HG03196 (cell line): ENCODE data around the gene MRPL28.
"Not testable (repeated sequence)": the region's sequence is repeated elsewhere in the genome, so short reads cannot be mapped to it uniquely, and the experiment has no call there.

Source experiments
- ATAC-seq: cut with Tn5 transposase; IDR thresholded peaks from one replicate; pipeline ENCODE4 v1.9.1; 2021; ENCODE audit not compliant: unreplicated experiment

Gene MRPL28

DNA sequence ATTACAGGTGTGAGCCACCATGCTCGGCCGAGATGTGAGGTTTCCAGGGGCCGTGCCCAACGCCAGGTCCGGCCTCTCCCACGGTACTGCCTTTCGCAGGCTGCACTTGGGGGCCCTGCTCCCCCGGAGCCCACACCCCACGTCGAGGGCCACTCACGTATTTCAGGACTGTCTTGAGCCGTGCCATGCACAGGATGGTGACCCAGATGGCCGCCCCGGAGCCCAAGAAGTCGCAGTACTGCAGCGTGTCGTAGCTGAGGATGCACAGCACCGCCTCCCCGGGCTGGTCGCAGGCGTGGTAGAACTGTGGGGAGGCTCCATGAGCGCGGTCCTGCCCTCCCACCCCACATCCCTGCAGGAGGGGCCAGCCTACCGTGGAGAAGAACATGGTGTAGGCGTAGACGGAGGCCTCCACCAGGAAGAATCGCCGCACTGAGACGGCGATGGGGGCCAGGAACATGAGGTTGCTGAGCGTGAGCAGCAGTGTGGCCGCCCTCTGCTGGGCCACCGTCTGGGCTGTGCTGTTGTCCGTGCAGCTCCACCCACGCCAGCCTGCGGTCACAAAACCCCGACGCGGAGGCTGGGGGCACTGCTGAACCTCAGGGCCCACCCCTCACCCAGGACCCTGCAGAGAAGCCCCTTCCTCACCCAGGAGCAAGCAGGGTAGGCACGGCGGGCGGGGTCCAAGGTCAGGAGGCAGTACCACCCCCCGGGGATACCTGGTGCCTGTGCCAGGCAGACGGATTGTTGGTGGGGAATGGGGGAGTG, 3.7 kb upstream of the MRPL28 start:
- ATAC-seq: no peak

- no peak for ATAC-seq
Measured at GRCh38 chr16:373020-373598, 2.8 kb upstream of the MRPL28 start.

DNA sequence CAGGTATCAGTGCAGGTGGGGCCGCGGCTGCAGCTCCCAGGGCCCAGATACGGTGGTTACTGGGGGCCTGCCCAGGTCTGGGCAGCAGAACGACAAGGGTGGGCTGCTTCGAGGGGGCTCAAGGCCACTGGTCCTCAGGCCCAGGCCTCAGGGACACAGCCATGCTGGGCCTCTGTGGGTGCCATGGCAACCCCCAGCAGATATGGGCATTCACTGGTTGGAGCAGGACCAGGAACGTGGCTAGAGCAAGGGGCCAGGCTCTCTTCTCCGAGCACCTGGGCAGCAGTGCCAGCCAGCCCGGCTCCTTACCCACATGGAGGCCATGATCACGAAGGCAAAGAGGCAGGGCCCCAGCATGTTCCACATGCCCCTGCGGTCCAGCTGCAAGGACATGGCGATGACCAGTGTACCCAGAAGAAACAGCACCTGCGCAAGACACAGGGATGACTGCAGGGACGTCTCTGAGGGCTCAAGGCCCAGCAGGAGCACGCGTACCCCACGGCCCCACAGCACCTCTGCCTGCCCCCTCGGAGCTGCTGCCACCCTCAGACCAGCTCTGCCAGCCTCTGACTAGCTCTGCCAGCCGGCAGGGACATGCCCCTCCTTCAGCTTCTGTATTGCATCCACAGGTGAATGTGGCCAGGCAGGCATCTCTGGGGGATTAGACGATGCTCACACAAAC, 2.1 kb upstream of the MRPL28 start:
- no peak for ATAC-seq

- no peak for ATAC-seq
Measured at GRCh38 chr16:371515-372301, 1.4 kb upstream of the MRPL28 start.

- no peak for ATAC-seq
Measured at GRCh38 chr16:370979-371514, 709 bp upstream of the MRPL28 start.

DNA sequence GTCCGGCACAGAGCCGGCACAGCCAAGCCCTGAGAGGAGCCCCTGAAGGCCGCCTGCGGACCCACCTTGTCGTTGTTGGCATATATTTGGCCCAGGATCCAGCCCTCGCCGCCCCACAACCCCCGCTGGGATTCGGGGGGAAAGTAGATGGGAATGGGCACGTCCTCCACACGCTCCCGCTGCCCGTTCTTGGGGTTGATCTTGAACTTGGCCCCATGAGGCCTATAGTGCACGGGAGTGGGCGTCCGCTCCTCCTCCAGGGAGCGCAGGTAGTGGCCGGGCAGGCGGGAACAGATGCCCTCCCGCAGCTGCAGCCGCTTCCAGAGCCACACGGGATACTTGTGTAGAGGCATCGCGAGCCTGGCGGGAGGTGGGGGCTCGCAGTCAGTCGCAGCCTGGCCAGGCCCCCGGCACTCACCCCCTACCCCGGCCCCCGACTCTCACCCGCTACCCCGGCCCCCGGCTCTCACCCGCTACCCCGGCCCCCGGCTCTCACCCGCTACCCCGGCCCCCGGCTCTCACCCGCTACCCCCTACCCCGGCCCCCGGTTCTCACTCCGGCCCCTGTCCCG, 387 bp downstream of the MRPL28 start:
- no peak for ATAC-seq

GRCh38 chr16:369275-369865, 968 bp downstream of the MRPL28 start:
- ATAC-seq: no peak

GRCh38 chr16:368388-369158, 1.8 kb downstream of the MRPL28 start:
- no peak for ATAC-seq

GRCh38 chr16:367333-367903, 2.9 kb downstream of the MRPL28 start:
- no peak for ATAC-seq

DNA sequence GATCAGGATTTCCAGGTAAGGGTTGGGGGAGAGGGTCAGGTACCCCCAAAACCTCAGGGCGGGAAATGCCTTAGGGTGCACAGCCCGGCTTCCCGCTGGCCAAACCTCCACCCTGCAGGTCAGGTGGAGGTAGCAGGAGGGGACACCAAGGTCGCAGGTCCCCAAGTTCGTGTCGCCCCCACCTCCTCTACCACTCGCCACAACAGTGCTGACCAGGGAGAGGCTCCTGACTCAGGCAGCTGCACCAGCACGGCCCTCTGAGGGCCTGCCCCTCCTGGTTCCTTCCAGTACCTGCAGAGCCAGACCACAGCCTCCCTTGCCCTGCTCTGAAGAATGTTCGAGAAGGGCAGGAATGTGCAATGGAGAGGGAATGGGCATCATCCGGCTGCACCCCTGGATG, 3.9 kb downstream of the MRPL28 start:
- ATAC-seq: no peak

DNA sequence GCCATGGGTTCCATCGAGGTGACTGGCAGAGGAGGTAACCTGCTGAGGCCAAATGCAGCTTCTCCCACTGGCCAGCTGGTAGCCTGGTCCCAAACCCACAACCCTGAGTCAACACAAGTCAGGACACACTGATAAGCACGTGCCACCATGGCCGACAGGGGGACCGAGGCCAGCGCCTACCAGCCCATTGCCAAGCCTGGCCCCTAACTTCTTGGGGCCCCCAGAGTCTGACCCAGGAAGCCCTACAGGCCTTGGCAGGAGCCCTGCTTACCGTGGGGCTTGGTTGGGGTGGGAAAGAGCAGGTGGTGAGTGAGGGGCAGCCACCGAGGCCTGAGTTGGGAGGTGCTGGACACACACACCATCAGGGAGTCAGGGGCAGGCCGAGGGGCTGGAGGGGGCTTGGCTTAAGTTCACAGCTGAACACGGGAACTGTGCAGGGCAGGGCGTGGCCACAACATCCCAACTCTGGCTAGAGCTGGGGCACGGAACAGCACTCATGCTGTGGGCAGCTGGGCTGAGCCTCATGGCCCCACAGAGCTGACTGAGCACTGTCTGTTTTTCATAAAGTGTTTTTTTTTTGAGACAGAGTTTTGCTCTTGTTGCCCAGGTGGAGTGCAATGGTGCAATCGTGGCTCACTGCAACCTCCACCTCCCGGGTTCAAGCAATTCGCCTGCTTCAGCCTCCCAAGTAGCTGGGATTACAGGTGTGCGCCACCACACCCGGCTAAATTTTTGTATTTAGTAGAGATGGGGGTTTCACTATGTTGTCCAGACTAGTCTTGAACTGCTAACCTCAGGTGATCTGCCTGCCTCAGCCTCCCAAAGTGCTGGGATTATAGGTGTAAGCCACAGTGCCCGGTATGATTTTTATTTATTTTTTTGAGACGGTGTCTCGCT, 5.5 kb downstream of the MRPL28 start:
- no peak for ATAC-seq

DNA sequence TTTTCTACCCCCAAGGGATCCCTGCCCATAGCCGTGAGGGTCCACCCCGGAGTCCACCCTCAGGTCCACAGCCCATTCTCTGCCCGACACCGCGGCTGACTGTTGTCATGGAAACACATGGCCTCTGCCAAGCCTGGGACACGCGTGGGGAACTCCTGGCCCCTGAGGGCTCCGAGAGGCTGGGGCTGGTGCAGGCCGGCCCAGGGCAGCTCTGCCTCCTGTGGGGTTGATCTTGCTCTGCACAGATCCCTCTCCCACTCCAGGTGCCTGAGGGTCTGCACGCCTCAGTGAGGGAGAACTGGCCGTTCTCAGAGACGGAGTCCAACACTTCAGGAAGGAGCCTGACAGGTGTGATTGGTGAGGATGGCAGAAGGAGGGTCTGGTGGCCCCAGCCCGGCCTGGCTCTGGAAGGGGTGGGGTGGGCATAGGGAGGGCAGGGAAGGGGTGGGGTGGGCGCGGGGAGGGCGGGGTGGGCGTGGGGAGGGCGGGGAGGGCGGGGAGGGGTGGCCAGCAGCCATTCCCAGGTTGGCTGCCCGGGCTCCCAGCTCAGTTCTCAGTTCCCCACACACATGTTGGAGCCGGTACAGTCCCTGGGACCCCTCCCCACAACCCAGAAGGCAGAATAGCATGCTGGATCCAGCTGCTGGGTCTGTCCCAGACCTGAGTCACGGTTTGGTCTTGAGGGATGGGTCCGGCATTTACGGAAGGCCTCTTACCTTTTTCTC, 6.4 kb downstream of the MRPL28 start:
- ATAC-seq: no peak

DNA sequence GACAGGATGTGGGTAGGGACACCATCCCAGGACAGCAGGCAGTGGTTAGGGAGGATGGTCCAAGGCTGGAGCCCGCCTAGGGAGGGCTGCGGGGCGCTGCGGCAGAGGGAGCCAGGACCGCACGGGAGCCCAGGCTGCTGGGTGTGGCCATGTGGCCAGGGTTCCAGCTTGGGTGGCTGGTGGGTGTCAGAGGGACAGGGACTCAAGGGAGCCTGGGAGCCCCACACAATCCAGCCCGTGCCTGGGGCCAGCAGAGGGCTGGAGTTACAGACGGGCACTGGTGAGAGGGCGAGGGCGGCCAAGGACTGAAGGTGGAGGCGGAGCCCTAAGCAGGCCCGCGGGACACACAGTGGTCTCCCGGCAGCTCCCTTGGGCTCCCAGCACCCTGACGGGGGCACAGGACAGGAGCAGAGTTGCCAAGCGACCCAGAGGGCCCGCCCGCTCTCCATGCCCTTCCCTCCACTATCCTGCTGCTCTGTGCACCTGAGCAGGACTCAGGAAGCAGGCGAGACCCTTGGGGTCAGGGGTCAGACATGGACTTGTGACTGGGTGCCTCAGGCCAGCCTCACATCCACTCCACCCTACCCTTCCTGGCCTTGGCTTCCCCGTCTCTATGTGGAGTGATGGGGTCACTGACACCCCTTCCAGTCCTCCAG, 7.1 kb downstream of the MRPL28 start:
- no peak for ATAC-seq

DNA sequence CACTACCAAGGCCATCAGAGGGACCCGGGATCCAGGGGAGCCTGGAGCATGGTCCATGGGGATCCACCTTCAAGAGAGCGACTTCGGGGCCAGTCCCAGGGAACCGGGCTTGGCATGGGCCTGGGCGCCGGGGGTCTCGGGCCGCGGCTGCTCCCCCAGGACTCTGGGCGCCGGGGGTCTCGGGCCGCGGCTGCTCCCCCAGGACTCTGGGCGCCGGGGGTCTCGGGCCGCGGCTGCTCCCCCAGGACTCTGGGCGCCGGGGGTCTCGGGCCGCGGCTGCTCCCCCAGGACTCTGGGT, 7.7 kb downstream of the MRPL28 start:
- not testable (repeated sequence) for ATAC-seq

DNA sequence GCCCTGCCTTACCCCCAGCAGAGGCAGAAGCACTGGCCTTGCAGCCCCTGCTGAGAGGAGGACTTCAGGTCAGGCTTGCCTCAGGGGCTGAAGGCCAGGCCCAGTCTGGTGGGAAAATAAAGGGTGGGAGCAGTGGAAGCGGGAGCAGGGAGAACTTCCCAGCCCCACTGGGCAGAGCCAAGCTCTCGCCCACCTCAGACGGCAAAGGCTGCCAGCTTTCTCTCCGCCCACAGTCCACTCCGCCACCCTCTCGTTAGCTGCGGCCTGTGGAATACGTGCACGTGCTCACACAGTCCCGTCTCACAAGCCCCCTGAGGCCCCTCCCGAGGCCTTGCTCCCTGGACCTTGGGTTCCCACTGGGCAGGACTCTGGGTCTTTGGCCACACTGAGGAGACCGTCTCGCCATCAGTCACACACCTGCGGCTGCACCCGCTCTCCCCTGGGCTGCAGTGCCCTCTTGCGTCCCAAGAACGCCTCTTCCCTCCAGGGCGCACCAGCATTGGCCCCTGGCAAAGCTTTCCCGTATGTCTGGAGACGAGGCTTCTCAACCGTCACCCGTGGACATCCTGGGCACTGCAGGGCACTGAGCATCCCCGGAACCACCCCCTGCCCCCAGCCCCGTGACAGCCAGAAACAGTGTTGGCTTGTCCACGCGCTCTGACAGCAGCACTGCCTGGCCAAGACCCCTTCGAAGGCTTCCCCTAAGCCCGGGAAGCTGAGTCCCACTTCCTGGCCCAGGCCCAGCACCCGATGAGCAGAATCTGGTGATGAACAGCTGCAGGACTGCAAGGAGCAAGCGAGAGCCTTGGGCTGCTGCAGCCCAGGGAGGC, 8.3 kb downstream of the MRPL28 start:
- no peak for ATAC-seq

- ATAC-seq: no peak
Measured at GRCh38 chr16:361341-361871, 8.9 kb downstream of the MRPL28 start.
